DND-41 (cell line): ENCODE measurements around the gene SCYGR4.

Experiments used
- CTCF ChIP-seq: IDR thresholded peaks from 2 replicates; pipeline ENCODE4 v1.5.1; 2012; ENCODE audit warnings: borderline replicate concordance, low read length, moderate library complexity, mild to moderate bottlenecking; ENCODE audit not compliant: poor library complexity, severe bottlenecking; ENCODE audit errors: extremely low read depth
- EZH2 ChIP-seq: IDR thresholded peaks from 3 replicates; pipeline ENCODE4 v1.6.1; 2012; ENCODE audit warnings: borderline replicate concordance, low read depth, mild to moderate bottlenecking, moderate library complexity, low read length, inconsistent platforms; ENCODE audit not compliant: severe bottlenecking

GRCh38 chr2:227606476-227606875, 10.8 kb upstream of the SCYGR4 start:
- TF ChIP-seq CTCF (no peak), EZH2 (no peak)
